GM21526 (cell line): ENCODE results near the gene PTTG1IP.
"Not testable (repeated sequence)": the region's sequence is repeated elsewhere in the genome, so short reads cannot be mapped to it uniquely, and the experiment has no call there.

ENCODE experiments used
- ATAC-seq: cut with Tn5 transposase; IDR thresholded peaks from one replicate; pipeline ENCODE4 v1.9.1; 2021; ENCODE audit warnings: moderate library complexity; ENCODE audit not compliant: unreplicated experiment, low FRiP score

PTTG1IP gene

GRCh38 chr21:44873356-44874239 lies at the start of gene PTTG1IP:
Gene PTTG1IP (minus strand): TSS chr21:44873690. CDS start chr21:44873616, 74 bp downstream.
- ATAC-seq = peak; percentile 57

- ATAC-seq = no peak
Observed at GRCh38 chr21:44921928-44922327, 48.4 kb upstream of the PTTG1IP start.

GRCh38 chr21:44920694-44921604 lies 47.5 kb upstream of the PTTG1IP start, which contains the start of gene ITGB2:
Gene ITGB2 (minus strand): TSS chr21:44920899. CDS start chr21:44910782, 10,117 bp downstream.
- ATAC-seq = peak; percentile 69

- ATAC-seq = peak; percentile 14
Observed at GRCh38 chr21:44919913-44920693, 46.6 kb upstream of the PTTG1IP start.

GRCh38 chr21:44919111-44919912 lies 45.8 kb upstream of the PTTG1IP start:
- ATAC-seq = no peak

- ATAC-seq = no peak
Observed at GRCh38 chr21:44918581-44919033, 45.1 kb upstream of the PTTG1IP start.

- ATAC-seq = no peak
Observed at GRCh38 chr21:44918107-44918470, 44.6 kb upstream of the PTTG1IP start.

GRCh38 chr21:44917446-44918106 lies 44.1 kb upstream of the PTTG1IP start:
- no peak for ATAC-seq

GRCh38 chr21:44916965-44917364 lies 43.5 kb upstream of the PTTG1IP start:
- ATAC-seq = no peak

GRCh38 chr21:44914176-44914874 lies 40.8 kb upstream of the PTTG1IP start:
- ATAC-seq = no peak

GRCh38 chr21:44913425-44914175 lies 40.1 kb upstream of the PTTG1IP start:
- ATAC-seq = no peak

GRCh38 chr21:44912506-44913412 lies 39.3 kb upstream of the PTTG1IP start:
- not testable (repeated sequence) for ATAC-seq

- ATAC-seq = no peak
Observed at GRCh38 chr21:44912158-44912473, 38.6 kb upstream of the PTTG1IP start.

- ATAC-seq = no peak
Observed at GRCh38 chr21:44911384-44912157, 38.1 kb upstream of the PTTG1IP start.

GRCh38 chr21:44911068-44911383 lies 37.5 kb upstream of the PTTG1IP start:
- ATAC-seq = no peak
